RWPE2 (cell line): ENCODE measurements around the gene NEDD4L.

Experiments used
- ATAC-seq: fragments of 200-7000 bp; cut with Tn5 transposase; 3 replicates; pipeline ENCODE4 v1.9.1; 2021; ENCODE audit warnings: low read depth
- DNase-seq: peaks from one replicate; pipeline ENCODE4 v3.0.0-alpha.2; 2020; ENCODE audit warnings: low spot score
- H3K27ac ChIP-seq: fragments of 450-650 bp; 2 replicates; pipeline ENCODE4 v1.5.1; 2017; ENCODE audit warnings: mild to moderate bottlenecking; ENCODE audit not compliant: poor library complexity, severe bottlenecking
- H3K27me3 ChIP-seq: fragments of 250-450 bp; sonication (Bioruptor Pico); 2 replicates; pipeline ENCODE4 v1.5.1; 2021; ENCODE audit warnings: mild to moderate bottlenecking, moderate library complexity; ENCODE audit not compliant: insufficient read depth, poor library complexity, severe bottlenecking
- H3K36me3 ChIP-seq: fragments of 250-450 bp; sonication (Bioruptor Pico); 2 replicates; pipeline ENCODE4 v1.5.1; 2020; ENCODE audit warnings: low read depth, mild to moderate bottlenecking, moderate library complexity
- H3K4me1 ChIP-seq: fragments of 250-450 bp; sonication (Bioruptor Pico); 2 replicates; pipeline ENCODE4 v1.5.1; 2021; ENCODE audit warnings: mild to moderate bottlenecking, moderate library complexity; ENCODE audit not compliant: insufficient read depth, poor library complexity, severe bottlenecking
- H3K4me3 ChIP-seq: fragments of 250-450 bp; sonication (Bioruptor Pico); 2 replicates; pipeline ENCODE4 v1.5.1; 2021; ENCODE audit warnings: mild to moderate bottlenecking, moderate library complexity; ENCODE audit not compliant: severe bottlenecking
- H3K9me3 ChIP-seq: fragments of 250-450 bp; sonication (Bioruptor Pico); 2 replicates; pipeline ENCODE4 v1.5.1; 2021; ENCODE audit warnings: mild to moderate bottlenecking, moderate library complexity; ENCODE audit not compliant: severe bottlenecking
- TF ChIP-seq, protein P1 (sequence below): fragments of 450-650 bp; IDR thresholded peaks from one replicate; pipeline ENCODE4 v1.5.1; 2017; ENCODE audit warnings: mild to moderate bottlenecking, moderate library complexity; ENCODE audit not compliant: poor library complexity, severe bottlenecking

NEDD4L gene

DNA sequence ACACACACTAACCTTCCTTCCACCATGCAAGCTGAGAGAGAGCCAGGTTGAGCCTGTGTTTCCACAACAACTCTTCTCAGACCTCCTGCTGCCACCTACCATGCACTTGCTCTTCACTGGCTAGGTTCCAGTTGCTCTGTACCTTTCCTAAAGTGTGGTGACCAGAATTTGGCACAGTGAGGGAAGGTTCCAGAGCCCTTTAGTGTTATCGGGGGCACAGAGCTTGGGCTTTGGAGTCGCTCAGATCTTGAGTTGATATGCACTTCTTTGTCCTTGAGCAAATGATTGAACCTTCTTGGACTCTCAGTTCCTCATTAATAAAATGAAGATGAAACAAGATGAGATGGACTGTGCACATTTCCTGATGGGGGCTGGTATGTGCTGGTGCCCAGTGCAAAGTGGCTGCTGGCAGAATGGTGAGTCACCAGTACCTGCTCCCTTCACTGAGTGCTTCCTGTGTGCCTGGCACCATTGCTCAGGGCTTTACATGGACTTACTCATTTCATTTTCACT is 47.1 kb downstream of the NEDD4L start:
- no peak for DNase-seq
- Histone ChIP-seq H3K27me3 (no peaks in the 10 kb centered on the region), H3K4me3 (no peak overlapping the region), H3K4me1 (peaks cover 29% of the 10 kb centered on the region), H3K9me3 (no peaks in the 10 kb centered on the region), H3K27ac (peak overlapping the region; percentile 53), H3K36me3 (no peaks in the 10 kb centered on the region)
- TF ChIP-seq, protein P1, sequence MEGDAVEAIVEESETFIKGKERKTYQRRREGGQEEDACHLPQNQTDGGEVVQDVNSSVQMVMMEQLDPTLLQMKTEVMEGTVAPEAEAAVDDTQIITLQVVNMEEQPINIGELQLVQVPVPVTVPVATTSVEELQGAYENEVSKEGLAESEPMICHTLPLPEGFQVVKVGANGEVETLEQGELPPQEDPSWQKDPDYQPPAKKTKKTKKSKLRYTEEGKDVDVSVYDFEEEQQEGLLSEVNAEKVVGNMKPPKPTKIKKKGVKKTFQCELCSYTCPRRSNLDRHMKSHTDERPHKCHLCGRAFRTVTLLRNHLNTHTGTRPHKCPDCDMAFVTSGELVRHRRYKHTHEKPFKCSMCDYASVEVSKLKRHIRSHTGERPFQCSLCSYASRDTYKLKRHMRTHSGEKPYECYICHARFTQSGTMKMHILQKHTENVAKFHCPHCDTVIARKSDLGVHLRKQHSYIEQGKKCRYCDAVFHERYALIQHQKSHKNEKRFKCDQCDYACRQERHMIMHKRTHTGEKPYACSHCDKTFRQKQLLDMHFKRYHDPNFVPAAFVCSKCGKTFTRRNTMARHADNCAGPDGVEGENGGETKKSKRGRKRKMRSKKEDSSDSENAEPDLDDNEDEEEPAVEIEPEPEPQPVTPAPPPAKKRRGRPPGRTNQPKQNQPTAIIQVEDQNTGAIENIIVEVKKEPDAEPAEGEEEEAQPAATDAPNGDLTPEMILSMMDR: no peak
- ATAC-seq: peak; percentile 82

DNA sequence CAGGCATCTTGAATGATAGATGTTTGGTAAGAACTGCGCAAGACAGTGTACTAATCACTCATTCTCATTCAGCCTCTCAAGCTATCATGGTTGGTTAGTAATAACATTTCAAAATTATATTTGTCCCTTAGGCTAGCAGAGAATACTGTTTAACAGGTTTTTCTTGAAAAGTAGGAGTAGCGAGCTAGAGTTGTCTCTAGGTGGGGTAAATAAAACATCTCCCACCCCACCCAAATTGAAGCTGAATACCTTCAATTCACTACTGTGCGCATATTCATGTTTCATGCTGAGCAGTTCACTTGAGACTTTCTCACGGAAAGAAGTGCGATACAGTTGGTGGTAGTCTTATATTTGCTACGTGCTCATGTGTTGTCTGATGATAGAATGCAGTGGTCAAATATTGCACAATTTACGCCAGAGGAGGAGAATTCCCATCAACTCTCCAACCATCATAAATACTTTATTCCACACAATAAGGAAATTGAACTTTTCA is 49.3 kb downstream of the NEDD4L start:
- Histone ChIP-seq H3K9me3 (no peaks in the 10 kb centered on the region), H3K27ac (no peak overlapping the region), H3K4me1 (peaks cover 16% of the 10 kb centered on the region), H3K27me3 (no peaks in the 10 kb centered on the region), H3K36me3 (no peaks in the 10 kb centered on the region), H3K4me3 (no peak overlapping the region)
- TF ChIP-seq, protein P1: no peak
- ATAC-seq (no peak), DNase-seq (no peak)

DNA sequence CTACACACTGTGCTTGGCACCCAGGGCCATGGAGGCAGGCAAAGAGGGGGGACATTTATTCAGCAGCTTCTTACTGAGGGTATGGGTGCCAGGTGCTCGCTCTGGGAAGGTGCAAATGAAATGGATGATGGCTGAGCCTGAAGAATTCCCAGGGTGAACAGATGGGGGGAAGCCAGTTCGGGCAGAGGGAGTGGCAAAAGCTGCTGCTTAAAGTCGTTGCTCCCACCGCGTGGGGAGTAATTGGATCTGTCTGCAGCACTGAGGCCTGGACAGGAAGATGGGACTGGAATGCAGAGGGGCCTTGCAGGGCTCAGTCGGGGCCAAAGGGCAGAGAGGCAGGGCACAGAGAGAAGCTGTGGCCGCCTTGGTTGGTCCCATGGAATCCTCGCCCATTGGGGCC is 51.2 kb downstream of the NEDD4L start:
- Histone ChIP-seq H3K27ac (no peak overlapping the region), H3K36me3 (no peaks in the 10 kb centered on the region), H3K9me3 (no peaks in the 10 kb centered on the region), H3K4me1 (peaks cover 12% of the 10 kb centered on the region), H3K27me3 (no peaks in the 10 kb centered on the region), H3K4me3 (no peak overlapping the region)
- TF ChIP-seq, protein P1: no peak
- ATAC-seq (no peak), DNase-seq (no peak)

DNA sequence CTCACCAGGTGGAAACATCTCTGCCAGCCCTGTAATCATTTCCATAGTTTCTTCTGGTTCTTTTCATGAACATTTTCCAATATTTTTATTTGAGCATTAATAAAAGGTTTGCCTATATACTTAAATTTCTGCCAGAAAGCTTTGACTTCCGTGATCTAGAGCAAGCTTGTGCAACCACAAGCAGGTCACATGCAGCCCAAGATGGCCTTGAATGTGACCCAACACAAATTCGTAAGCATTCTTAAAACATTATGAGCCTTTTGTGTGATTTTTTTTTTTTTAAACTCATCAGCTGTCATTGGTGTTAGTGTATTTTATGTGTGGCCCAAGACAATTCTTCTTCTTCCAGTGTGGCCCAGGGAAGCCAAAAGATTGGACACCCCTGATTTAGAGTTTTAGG is 51.6 kb downstream of the NEDD4L start:
- ATAC-seq (no peak), DNase-seq (no peak)
- Histone ChIP-seq H3K27ac (no peak overlapping the region), H3K36me3 (no peaks in the 10 kb centered on the region), H3K9me3 (no peaks in the 10 kb centered on the region), H3K27me3 (no peaks in the 10 kb centered on the region), H3K4me3 (no peak overlapping the region), H3K4me1 (peaks cover 11% of the 10 kb centered on the region)
- TF ChIP-seq, protein P1: no peak

DNA sequence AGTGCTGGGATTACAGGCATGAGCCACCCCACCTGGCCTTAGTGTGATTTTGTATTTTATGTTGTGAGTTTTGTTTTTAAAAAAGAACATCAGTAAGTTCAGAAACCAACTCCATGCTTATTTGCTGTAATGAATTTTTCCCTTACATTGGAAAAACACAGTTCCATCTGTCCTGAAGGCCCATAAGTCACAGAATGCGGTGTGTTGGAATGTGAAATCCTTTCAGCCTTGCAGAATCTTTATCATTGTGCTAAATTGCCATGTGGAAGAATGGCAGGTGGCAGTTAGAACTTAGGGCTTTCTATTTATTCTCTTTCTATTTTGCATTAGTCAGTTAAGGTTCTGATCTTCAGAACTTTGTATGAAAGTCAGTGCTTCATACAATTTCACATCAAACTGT is 52.6 kb downstream of the NEDD4L start:
- H3K36me3 ChIP-seq: no peaks in the 10 kb centered on the region
- no peaks in the 10 kb centered on the region for H3K27me3 ChIP-seq
- no peak overlapping the region for H3K27ac ChIP-seq
- no peak for DNase-seq
- H3K9me3 ChIP-seq: no peaks in the 10 kb centered on the region
- no peak overlapping the region for H3K4me3 ChIP-seq
- ATAC-seq: no peak
- peaks cover under 1% of the 10 kb centered on the region for H3K4me1 ChIP-seq
- TF ChIP-seq, protein P1: no peak
